ENCODE data around the gene TDRD10. TPM values are rescaled to one million over a fixed set of nuclear protein-coding genes. Genes with fewer than 3 reads are reported as not detected.

The TDRD10 gene
- total RNA-seq, 4 donors from 2014 or later, result 5.6 to 9.9 (median 7.3) TPM

DNA sequence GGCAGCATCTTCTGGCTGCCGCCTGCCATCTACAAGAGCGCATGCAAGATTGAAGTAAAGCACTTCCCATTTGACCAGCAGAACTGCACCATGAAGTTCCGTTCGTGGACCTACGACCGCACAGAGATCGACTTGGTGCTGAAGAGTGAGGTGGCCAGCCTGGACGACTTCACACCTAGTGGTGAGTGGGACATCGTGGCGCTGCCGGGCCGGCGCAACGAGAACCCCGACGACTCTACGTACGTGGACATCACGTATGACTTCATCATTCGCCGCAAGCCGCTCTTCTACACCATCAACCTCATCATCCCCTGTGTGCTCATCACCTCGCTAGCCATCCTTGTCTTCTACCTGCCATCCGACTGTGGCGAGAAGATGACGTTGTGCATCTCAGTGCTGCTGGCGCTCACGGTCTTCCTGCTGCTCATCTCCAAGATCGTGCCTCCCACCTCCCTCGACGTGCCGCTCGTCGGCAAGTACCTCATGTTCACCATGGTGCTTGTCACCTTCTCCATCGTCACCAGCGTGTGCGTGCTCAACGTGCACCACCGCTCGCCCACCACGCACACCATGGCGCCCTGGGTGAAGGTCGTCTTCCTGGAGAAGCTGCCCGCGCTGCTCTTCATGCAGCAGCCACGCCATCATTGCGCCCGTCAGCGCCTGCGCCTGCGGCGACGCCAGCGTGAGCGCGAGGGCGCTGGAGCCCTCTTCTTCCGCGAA, 69.4 kb downstream of the TDRD10 start:
- WGBS, 2 donors, result 95 to 96% methylated on average over 59 of the region's 59 CpGs
- Histone ChIP-seq H3K4me1 (peaks cover 0 to 10% of the 10 kb centered on the region in 2 donors), H3K27me3 (no peaks in the 10 kb centered on the region), H3K36me3 (no peaks in the 10 kb centered on the region), H3K27ac (no peak overlapping the region), H3K4me3 (replicated peaks in 1 of 3) (no peak overlapping the region), H3K9me3 (no peaks in the 10 kb centered on the region)
- DNase-seq, result no peak
- intact Hi-C loops (cut with DNase I), result no loop called here
- TF ChIP-seq POLR2A (IDR thresholded peaks at IDR 0.05), result no peak
- TF ChIP-seq, protein P1, sequence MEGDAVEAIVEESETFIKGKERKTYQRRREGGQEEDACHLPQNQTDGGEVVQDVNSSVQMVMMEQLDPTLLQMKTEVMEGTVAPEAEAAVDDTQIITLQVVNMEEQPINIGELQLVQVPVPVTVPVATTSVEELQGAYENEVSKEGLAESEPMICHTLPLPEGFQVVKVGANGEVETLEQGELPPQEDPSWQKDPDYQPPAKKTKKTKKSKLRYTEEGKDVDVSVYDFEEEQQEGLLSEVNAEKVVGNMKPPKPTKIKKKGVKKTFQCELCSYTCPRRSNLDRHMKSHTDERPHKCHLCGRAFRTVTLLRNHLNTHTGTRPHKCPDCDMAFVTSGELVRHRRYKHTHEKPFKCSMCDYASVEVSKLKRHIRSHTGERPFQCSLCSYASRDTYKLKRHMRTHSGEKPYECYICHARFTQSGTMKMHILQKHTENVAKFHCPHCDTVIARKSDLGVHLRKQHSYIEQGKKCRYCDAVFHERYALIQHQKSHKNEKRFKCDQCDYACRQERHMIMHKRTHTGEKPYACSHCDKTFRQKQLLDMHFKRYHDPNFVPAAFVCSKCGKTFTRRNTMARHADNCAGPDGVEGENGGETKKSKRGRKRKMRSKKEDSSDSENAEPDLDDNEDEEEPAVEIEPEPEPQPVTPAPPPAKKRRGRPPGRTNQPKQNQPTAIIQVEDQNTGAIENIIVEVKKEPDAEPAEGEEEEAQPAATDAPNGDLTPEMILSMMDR (IDR thresholded peaks at IDR 0.05), result no peak

DNA sequence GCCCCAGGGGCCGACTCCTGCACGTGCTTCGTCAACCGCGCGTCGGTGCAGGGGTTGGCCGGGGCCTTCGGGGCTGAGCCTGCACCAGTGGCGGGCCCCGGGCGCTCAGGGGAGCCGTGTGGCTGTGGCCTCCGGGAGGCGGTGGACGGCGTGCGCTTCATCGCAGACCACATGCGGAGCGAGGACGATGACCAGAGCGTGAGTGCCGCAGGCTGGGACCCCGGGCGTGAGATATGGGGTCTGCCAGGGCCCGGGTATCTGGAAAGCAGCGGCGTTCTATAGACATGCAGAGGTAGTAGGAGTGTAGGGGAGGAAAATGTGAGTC, 69.9 kb downstream of the TDRD10 start:
- Histone ChIP-seq H3K27ac (no peak overlapping the region), H3K27me3 (no peaks in the 10 kb centered on the region), H3K36me3 (no peaks in the 10 kb centered on the region), H3K4me3 (replicated peaks in 1 of 3) (no peak overlapping the region), H3K9me3 (no peaks in the 10 kb centered on the region), H3K4me1 (peaks cover 0 to 10% of the 10 kb centered on the region in 2 donors)
- intact Hi-C loops (cut with DNase I), result no loop called here
- TF ChIP-seq, protein P1 (IDR thresholded peaks at IDR 0.05), result no peak
- TF ChIP-seq POLR2A (IDR thresholded peaks at IDR 0.05), result no peak
- no peak for DNase-seq
- 95% methylated on average over 29 of the region's 29 CpGs for WGBS, 2 donors

GRCh38 chr1:154572468-154573167, 70.6 kb downstream of the TDRD10 start:
- H3K4me1 ChIP-seq, result peaks cover 0 to 6% of the 10 kb centered on the region in 2 donors
- intact Hi-C loops (cut with DNase I), result no loop called here
- H3K9me3 ChIP-seq, result no peaks in the 10 kb centered on the region
- H3K27ac ChIP-seq, result no peak overlapping the region
- no peak for DNase-seq
- H3K4me3 ChIP-seq (replicated peaks in 1 of 3), result no peak overlapping the region
- WGBS, 2 donors, result 47 to 71% methylated on average over 7 to 10 of the region's 10 CpGs
- no peaks in the 10 kb centered on the region for H3K27me3 ChIP-seq
- no peak for TF ChIP-seq POLR2A (IDR thresholded peaks at IDR 0.05)
- TF ChIP-seq, protein P1 (IDR thresholded peaks at IDR 0.05), result no peak
- H3K36me3 ChIP-seq, result no peaks in the 10 kb centered on the region

DNA sequence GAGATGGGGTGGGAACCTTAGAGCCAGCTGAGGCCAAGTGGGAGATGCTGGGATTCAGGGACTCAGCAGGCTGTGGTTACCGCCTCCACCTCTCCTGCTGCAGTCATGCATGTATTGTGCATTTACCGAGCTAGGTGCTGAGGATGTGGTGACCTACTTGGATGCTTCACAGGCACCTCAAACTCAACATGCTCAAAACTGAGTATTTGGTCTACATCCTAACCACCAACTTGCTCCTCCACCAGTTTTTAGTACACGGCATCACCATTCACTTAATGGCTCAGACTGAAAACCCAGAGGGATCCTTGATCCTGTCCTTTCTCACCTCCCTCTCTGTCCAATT, 71.1 kb downstream of the TDRD10 start:
- TF ChIP-seq POLR2A (IDR thresholded peaks at IDR 0.05), result no peak
- TF ChIP-seq, protein P1 (IDR thresholded peaks at IDR 0.05), result no peak
- H3K9me3 ChIP-seq, result no peaks in the 10 kb centered on the region
- intact Hi-C loops (cut with DNase I), result no loop called here
- peaks cover 0 to 1% of the 10 kb centered on the region in 2 donors for H3K4me1 ChIP-seq
- no peak overlapping the region for H3K4me3 ChIP-seq (replicated peaks in 1 of 3)
- no peaks in the 10 kb centered on the region for H3K27me3 ChIP-seq
- no peaks in the 10 kb centered on the region for H3K36me3 ChIP-seq
- WGBS, 2 donors, result 53 to 60% methylated on average over 3 of the region's 3 CpGs
- no peak overlapping the region for H3K27ac ChIP-seq
- DNase-seq, result no peak

DNA sequence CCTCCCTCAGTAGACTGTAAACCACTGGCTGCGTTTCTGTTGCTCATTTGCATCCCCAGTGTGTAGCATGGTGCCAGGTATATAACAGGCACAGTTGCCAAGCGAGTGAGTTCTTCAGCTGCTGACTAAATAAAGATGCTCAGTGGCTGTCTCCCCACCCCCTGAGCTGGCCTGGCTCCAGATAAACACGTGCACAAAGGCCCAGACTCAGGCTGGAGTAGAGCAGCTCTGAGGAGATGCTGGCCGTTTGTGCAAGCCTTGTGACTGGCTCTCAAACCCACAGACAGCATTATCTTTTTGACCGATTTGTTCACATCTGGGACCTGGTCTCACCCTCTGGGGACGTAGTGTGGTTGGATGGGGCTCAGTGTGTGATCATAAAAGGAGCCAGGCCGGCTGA, 72.7 kb downstream of the TDRD10 start:
- no peaks in the 10 kb centered on the region for H3K9me3 ChIP-seq
- intact Hi-C loops (cut with DNase I), result no loop called here
- H3K27me3 ChIP-seq, result no peaks in the 10 kb centered on the region
- no peaks in the 10 kb centered on the region for H3K4me1 ChIP-seq
- no peak overlapping the region for H3K4me3 ChIP-seq (replicated peaks in 1 of 3)
- peaks cover 0 to 7% of the 10 kb centered on the region in 2 donors for H3K36me3 ChIP-seq
- 17 to 21% methylated on average over 7 of the region's 7 CpGs for WGBS, 2 donors
- no peak for DNase-seq
- TF ChIP-seq, protein P1 (IDR thresholded peaks at IDR 0.05), result no peak
- no peak for TF ChIP-seq POLR2A (IDR thresholded peaks at IDR 0.05)
- no peak overlapping the region for H3K27ac ChIP-seq
